A673 (cell line): ENCODE data around the gene CEND1. TPM values are rescaled to one million over a fixed set of nuclear protein-coding genes. Genes with fewer than 3 reads are reported as not detected.

Experiments used
- Bru-seq: library from RNA; stranded (reverse); fragments of 400-500 nt; gene quantifications from one replicate; lab custom pipeline; 2021; lab: Mats Ljungman, UMichigan
- BruChase-seq, 2 experiments: library from RNA; stranded (reverse); fragments of 400-500 nt; gene quantifications; one replicate each; lab custom pipeline; 2021; lab: Mats Ljungman, UMichigan
- BruUV-seq: library from RNA; stranded (reverse); fragments of 400-500 nt; replicated peaks from 2 replicates; lab custom pipeline; 2021; lab: Mats Ljungman, UMichigan
- CTCF ChIA-PET: fragments of 300-600 bp; sonication (Branson Sonifier 250); formaldehyde crosslinking; loops from one replicate; lab custom pipeline; 2022; ENCODE audit warnings: antibody characterized with exemption; lab: Charles Lee
- POLR2A ChIA-PET: fragments of 300-600 bp; sonication (Branson Sonifier 250); formaldehyde crosslinking; loops from one replicate; lab custom pipeline; 2022; ENCODE audit warnings: antibody characterized with exemption; ENCODE audit not compliant: low non-redundant PET; lab: Charles Lee
- DNase-seq: peaks from one replicate; pipeline ENCODE4 v3.0.0-alpha.2; 2015; ENCODE audit warnings: low spot score
- H3K27ac ChIP-seq: fragments of 200-600 bp; sonication (generic); 2 replicates; pipeline ENCODE4 v1.5.1; 2016; ENCODE audit warnings: mixed run types, low read depth, mild to moderate bottlenecking, mixed read lengths, antibody characterized with exemption, low read length; ENCODE audit not compliant: poor library complexity, severe bottlenecking
- H3K27me3 ChIP-seq: fragments of 200-600 bp; sonication (generic); replicated peaks from 2 replicates; pipeline ENCODE4 v1.6.1; 2017; ENCODE audit warnings: mixed run types, low read depth, mild to moderate bottlenecking, mixed read lengths, antibody characterized with exemption, low read length; ENCODE audit not compliant: insufficient read depth, poor library complexity
- H3K36me3 ChIP-seq: fragments of 200-600 bp; sonication (generic); 2 replicates; pipeline ENCODE4 v1.6.1; 2016; ENCODE audit warnings: mixed run types, mild to moderate bottlenecking, mixed read lengths, antibody characterized with exemption, low read length; ENCODE audit not compliant: insufficient read depth, poor library complexity, severe bottlenecking
- H3K4me1 ChIP-seq: fragments of 200-600 bp; sonication (generic); 2 replicates; pipeline ENCODE4 v1.6.1; 2017; ENCODE audit warnings: mixed run types, mild to moderate bottlenecking, mixed read lengths, antibody characterized with exemption, low read length; ENCODE audit not compliant: insufficient read depth, poor library complexity, severe bottlenecking
- H3K4me3 ChIP-seq: fragments of 200-600 bp; sonication (generic); 2 replicates; pipeline ENCODE4 v1.5.1; 2016; ENCODE audit warnings: low read depth, mixed run types, mild to moderate bottlenecking, mixed read lengths, low read length; ENCODE audit not compliant: poor library complexity, severe bottlenecking
- H3K9me3 ChIP-seq: fragments of 200-600 bp; sonication (generic); 2 replicates; pipeline ENCODE4 v1.6.1; 2016; ENCODE audit warnings: mixed run types, low read depth, mild to moderate bottlenecking, mixed read lengths, antibody characterized with exemption, low read length; ENCODE audit not compliant: poor library complexity, severe bottlenecking
- CTCF ChIP-seq: fragments of 300-800, 200-600 bp; sonication (generic); conservative IDR thresholded peaks from 2 replicates; pipeline ENCODE4 v1.5.1; 2017; ENCODE audit warnings: low read depth, mild to moderate bottlenecking, antibody characterized with exemption, low read length, moderate library complexity, mixed read lengths
- EZH2 ChIP-seq: fragments of 200-600 bp; sonication (generic); IDR thresholded peaks from 2 replicates; pipeline ENCODE4 v1.6.1; 2017; ENCODE audit warnings: borderline replicate concordance, low read depth, mild to moderate bottlenecking, mixed read lengths, antibody characterized with exemption, low read length; ENCODE audit not compliant: poor library complexity, severe bottlenecking
- intact Hi-C: fragments of 100-400 bp; cut with micrococcal nuclease; formaldehyde crosslinking; loops from one replicate; pipeline ENCODE4 v1.10.0; 2022; ENCODE audit not compliant: unreplicated experiment
- long read RNA-seq: library from polyadenylated mRNA; stranded (forward); transcript quantifications from one replicate; pipeline ENCODE4 v2.0.0, GENCODE V29; 2022
- total RNA-seq: library from RNA; stranded (reverse); gene quantifications from 2 replicates; pipeline ENCODE4 v1.2.3, GENCODE V29; 2021

Gene CEND1
- 0.24 and 0.52 TPM in 2 replicates for total RNA-seq
- percentile 25 among the genes with signal in this experiment for Bru-seq, nascent RNA
- BruChase-seq, experiment 1, labeled RNA remaining after a 2-hour chase = not detected
- BruChase-seq, experiment 2, labeled RNA remaining after a 6-hour chase = percentile 21 among the genes with signal in this experiment
- long read RNA-seq = 0 reads

GRCh38 chr11:789943-790342 is at the start of gene CEND1:
TSS of gene CEND1 (minus strand) at chr11:790090. CDS start at chr11:788576, 1,514 bp downstream.
- Histone ChIP-seq H3K36me3 (peaks cover 2% of the 10 kb centered on the region), H3K4me1 (peaks cover 3% of the 10 kb centered on the region), H3K9me3 (no peaks in the 10 kb centered on the region), H3K4me3 (no peak within 1 kb of the TSS), H3K27me3 (no peaks in the 10 kb centered on the region), H3K27ac (no peak within 1 kb of the TSS)
- ChIA-PET POLR2A (no interaction called here), CTCF (interaction anchor here (0.7 kb wide), 1 partner anchor 19 kb away, joined by 5 read pairs; no protein-coding TSS in a partner anchor)
- TF ChIP-seq EZH2 (no peak), CTCF (no peak)
- intact Hi-C loops = no loop called here
- peak; percentile 67 for DNase-seq
- no TSS peak for BruUV-seq

GRCh38 chr11:839280-839623 is 49.4 kb upstream of the CEND1 start:
- no peak overlapping the region for H3K27ac ChIP-seq
- peaks cover 28% of the 10 kb centered on the region for H3K36me3 ChIP-seq
- BruUV-seq = no TSS peak
- H3K4me1 ChIP-seq = peaks cover 6% of the 10 kb centered on the region
- CTCF ChIA-PET = no interaction called here
- H3K27me3 ChIP-seq = no peaks in the 10 kb centered on the region
- TF ChIP-seq EZH2 (no peak), CTCF (no peak)
- intact Hi-C loops = no loop called here
- POLR2A ChIA-PET = no interaction called here
- no peaks in the 10 kb centered on the region for H3K9me3 ChIP-seq
- no peak overlapping the region for H3K4me3 ChIP-seq
- DNase-seq = no peak

- no peaks in the 10 kb centered on the region for H3K27me3 ChIP-seq
- TF ChIP-seq CTCF (no peak), EZH2 (no peak)
- H3K4me3 ChIP-seq = no peak overlapping the region
- ChIA-PET CTCF (no interaction called here), POLR2A (interaction anchor here (0.7 kb wide), 1 partner anchor 10 kb away, joined by 3 read pairs; no protein-coding TSS in a partner anchor)
- peaks cover under 1% of the 10 kb centered on the region for H3K4me1 ChIP-seq
- H3K9me3 ChIP-seq = no peaks in the 10 kb centered on the region
- BruUV-seq = no TSS peak
- H3K27ac ChIP-seq = no peak overlapping the region
- intact Hi-C loops = no loop called here
- DNase-seq = no peak
- peaks cover 28% of the 10 kb centered on the region for H3K36me3 ChIP-seq
Measured at GRCh38 chr11:838441-839279, 48.8 kb upstream of the CEND1 start.
